Hematopoietic multipotent progenitor cell treated with erythropoietin and hydrocortisone succinate and interleukin-3 and kit ligand, for 8 days (in vitro differentiated cells): Measurements from ENCODE around the gene PYGM.

Source experiments
- DNase-seq: peaks from one replicate; pipeline ENCODE4 v3.0.0-alpha.2; 2015

PYGM gene

DNA sequence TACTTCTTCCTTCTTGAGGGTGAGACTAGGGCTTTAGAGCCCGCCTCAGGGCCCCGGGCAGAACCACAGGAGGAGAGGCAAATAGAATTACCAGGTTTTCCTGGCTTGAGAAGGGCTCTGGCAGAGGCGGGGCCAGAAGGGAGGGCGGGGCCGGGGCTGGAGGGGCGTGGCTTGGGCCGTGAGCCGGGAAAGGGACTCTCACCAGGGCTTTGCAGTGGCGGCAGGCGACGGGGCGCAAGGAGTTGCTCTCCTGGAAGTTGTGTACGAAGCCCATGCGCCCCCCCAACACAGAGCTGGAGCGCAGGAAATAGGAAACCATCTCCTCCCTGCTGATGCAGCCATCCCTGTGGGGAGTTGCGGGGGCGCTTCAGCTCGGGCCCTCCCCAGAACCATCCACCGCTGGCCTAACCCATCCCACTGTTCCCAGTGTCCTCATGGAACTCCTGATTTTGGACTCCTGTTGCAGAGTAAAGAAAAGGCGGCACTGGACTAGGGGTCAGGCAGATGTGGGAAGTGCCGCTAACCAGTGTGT lies 29.9 kb downstream of the PYGM start:
- DNase-seq = no peak

DNA sequence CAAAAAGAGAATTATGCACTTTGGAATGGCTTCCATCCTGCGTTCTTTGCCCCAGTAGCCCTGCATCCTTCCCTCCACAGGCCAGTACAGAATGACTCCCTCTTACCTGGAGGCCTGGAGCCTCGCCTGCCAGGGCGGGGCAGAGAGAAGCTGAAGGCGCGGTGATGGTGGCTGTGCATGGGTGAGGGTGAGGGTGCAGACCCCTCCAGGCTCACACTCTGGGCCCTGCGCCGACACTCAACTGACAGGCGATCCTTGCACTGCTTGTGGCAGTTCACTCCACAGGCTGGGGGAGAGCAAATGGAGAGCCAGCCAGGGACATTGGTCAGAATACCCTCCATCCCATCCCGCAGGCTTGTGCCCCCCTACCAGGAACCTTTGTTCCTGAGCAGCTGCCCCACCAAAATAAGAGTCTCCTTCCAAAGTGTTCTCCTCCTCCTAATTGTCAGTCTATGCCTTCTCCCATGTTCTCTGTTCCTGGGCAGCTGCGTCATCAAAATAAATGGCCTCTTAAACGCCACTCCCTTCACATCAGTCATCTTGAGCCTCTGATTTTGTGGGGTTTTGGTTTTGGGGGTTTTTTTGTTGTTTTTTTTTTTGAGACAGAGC lies 30.9 kb downstream of the PYGM start:
- no peak for DNase-seq

DNA sequence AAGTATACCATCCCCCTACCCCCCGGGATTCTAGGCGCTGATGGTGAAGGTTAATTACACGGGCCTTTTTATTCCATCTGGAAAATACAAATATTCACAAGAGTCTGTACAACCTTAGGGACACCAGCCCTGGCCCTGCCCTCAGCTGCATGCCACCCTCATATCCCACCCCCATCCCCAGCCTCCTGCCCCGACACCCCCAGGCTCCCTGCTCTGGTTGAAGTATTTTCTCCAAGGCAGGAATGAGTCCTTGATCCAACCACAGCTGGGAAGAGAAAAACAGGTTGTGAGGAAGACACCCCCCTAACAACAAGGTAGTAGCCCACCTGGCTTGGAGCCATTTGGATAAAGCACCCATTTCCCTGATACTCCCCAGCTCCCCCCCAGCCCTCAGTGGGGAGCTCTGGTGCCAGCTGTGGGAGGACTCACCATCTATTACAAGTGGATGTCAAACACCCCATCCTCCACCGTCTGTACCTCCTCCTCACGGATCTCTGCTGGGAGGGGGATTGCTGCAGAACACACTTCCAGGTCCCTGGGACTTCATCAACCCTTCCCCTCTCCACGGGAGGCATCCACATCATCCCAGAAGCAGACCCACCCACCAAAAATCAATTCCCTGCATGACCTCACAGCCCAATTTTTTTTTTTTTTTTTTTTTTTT lies 32.8 kb downstream of the PYGM start:
- DNase-seq = no peak

DNA sequence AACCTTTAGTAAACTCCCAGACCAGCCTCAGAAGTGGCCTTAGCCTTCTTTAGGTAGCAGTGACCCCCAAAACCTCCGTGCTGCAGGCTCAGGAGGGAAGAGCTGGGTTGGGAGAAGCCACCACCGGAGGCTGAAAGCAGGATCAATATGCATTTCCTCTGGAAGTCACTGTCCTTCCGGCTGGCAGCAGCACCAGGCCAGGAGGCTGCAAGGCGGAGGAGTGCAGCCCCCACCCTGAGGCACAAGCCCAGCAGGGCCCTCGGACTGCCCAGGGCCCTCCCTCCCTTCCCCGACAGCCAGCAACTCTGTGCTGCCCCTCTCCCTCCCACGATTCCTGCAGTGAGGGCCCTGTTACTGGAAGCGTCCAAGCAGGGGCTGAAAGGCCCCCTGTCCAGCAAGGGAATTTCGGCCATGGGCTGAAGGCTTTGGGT lies 33.5 kb downstream of the PYGM start:
- no peak for DNase-seq

DNA sequence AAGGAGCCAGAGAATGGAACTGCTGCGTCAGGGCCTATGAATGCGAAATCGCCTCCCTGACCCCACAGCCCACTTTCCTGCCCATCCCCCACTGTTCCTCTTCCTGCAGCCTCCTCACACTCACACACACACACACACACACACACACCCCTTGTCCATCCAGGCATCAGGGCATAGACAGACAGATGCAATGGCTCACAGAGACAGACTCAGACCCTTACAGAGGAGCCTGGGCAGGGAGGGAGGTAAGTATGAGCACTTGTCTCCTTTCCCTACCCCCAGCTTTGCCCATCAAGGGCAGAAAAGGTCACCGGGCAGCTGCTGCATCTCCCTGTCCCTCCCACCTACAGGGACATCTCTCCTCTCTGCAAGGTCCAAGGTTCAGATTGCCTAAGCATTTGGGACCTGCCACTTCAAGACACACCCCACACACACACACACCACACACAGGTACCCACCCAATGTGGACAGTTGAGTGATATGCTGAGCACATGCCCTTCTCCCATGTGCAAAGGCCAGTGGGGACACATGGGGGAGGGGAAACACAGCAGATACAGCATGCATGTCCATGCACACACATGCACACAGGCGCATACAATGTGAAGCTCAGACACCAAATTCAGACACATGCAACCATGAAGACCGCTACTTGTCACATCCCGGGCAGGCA lies 34.8 kb downstream of the PYGM start:
- no peak for DNase-seq

DNA sequence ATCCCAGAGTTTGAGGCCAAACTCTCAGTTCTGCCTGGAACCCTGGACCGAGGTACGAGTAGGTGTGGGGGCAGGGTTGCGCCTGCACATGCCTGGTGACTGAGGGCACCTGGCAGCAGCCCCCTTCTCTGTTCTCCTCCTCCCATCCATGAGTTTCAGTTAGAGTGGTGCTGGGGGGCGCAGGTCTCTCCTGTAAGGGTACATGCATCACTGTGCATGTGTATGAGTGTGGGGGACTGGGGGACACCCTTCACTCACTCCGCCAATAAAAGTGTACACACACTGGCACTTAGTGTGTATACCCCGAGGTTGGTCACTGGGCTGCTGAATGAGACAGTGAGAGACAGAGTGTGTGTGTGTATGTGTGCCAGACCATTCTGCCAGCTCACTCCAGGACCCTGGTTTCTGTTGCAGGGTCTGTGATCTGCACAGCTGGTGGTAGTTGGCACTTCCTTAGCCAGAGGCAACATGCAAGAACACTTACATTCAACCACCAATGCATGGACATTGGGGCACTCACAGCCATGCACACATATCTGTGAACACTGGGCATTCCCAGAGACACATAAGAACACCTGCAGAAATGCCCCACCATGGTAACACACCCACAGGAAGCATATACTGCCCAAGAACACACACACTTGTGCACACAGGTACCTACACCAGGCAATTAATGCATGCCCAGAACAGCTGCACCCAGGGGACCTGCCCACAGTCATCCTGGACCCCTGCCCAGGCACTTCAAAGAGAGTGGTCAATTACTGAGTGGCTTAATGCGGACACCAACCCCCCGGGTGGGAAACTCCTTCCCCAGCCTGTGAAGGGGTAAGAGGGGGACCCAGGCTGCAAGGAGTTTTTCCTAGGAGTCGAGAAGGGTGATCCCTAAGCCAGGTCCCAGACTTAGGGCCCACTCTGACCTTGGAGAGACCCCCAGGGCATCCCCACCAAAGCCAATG lies 35.6 kb downstream of the PYGM start:
- no peak for DNase-seq

DNA sequence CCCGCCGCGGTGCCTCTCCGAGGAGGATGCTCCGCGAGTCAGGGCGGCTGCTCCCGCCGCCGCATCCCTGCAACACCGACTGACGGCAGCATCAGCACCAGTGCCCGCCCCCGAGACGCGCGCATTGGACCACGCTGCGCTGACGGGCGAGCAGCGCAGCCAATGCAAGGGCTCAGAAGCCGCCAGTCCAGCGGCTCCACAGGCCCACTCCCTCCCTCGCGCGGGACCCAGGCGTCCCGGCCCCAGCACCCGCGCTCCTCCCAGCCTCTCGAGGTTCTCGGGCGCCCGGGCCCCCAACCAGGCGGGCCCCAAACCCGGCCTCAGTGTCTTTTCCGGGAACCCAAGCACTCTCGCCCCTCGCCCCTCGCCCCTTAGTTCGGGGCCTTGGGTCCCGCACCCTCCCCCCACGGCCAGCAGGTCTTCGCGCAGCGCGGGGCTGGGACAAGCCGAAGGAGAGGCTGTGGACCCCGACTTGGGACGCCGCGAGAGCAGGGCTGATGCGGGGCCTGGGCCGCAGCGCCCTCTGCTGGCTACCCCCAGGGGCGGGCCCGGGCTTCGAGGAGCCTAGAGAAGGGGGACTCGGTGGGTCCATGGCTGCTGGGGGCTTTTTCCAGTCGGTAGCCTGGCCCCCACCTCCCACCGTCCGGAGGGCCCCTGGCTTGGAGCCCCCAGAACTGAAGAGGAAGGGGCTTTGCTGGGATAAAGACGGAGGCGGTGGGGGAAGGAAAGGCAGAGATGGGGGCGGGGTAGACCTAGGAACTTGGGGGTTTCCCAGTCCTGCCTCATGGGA lies 36.5 kb downstream of the PYGM start, which contains the start of gene NRXN2:
TSS of gene NRXN2 (minus strand) at position 81 of the 790 bp plus-strand sequence. CDS start 9,498 bp downstream, outside the sequence.
- peak; percentile 67 for DNase-seq

DNA sequence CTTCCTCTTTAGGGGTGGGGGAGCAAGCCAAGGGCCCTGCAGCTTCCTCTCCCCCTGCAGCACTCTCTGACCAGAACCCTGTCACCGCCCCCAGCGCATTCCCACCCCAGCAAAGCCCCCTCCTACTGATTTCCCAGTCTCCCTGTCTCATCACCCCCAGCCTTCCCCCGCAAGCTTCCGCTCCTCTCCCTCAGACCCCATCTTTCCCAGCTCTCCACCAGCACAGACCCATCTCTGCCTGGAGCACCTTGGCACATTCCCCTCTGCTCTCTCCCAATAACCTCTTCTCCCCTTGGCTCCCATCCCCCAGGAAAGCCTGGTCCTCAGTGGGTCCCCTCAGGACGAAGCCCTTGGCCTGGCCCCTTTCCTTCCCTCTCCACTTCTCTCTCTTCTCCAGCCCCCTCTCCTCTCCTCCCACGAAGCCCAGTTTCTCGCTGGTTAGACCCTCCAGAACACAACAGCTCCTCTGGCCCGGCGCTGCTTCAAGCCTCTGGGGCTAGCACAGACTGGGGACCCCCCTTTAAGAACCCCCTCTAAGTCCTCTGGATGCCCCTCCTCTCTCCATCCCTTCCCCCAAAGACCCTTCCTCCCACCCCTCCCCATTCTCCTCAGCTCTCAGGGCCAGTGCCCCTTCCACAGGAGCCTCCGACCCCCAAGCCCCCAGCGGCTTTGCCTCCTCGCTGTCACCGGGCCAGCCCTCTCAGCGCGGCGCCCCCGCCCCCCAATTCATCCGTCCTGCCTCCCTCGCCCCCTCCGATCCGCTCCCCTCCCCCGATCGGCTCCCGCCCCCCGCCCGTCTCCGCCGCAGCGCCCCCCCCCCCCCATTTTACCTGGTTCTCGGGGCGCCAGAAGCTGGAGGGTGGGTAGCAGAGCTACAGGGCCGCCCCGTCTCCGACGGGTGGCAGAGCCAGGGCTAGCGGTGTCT lies 37.4 kb downstream of the PYGM start:
- DNase-seq = no peak

DNA sequence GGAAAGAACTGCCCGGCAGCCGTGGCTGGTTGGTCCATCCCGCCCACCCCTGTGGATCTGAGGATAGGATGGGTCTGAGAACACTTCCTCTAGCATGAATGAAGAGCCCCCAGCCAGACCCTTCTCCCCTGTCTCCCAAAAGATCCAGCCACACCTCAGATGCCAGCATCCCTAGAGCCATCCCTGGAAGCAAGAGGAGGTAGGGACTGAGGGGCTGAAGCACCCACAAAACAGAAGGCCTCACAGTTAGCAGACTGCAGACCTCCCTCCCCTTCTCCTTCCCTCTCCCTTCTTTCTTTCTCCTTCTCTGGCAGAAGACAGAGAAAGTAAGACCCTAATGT lies 38.4 kb downstream of the PYGM start:
- no peak for DNase-seq

DNA sequence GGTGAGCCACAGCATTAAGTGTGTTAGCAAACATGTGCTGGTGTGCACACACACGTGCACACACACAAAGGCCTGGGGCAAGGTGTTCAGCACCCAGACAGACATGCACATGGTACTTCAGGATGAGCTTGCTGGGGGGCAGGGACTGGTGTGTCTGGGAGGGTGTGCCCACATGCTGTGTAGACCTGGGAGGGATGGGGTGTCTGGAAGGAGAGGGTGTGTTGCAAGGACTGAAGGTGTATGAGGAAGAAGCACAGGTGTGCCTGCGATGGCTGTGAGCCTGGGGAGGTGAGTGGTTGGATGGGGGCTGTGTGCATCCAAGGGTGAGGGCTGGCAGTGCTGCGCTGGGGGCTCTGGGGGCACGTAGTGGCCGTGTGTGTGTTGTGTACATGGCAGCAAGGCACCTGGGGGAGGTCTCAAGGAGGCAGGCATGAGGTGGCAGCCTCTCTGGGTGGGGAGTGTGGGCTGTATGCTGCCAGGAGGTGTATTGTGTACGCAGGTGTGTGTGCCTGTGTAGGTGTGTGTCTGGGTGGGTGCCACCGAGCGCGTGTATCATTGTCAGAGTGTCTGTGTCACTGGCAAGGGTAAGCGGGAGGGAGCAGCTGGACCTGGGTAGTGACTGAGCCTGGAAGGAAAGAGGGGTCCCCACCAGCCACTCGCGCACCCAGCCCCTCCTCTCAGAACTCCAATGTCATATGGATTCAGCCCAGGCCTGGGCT lies 39.0 kb downstream of the PYGM start:
- no peak for DNase-seq

DNA sequence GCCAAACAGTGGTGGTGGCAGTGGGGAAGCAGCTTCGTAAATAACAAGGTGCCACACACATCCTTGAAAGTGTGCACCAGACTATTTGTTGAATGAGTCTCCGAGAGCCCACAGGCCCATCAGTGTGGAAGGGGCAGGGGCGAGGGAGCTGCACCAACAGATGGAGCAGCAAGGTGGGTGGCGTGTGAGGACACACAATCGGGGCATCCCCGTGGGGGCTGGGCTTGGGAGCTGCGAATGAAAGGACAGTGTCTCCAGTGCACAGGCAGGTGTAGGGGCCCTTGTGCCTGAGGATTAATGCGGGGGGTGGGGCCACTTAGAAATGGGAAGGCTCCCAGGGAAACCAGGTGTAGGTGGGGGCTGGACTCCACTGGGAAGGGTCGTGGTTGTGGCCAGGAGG lies 39.6 kb downstream of the PYGM start:
- no peak for DNase-seq

DNA sequence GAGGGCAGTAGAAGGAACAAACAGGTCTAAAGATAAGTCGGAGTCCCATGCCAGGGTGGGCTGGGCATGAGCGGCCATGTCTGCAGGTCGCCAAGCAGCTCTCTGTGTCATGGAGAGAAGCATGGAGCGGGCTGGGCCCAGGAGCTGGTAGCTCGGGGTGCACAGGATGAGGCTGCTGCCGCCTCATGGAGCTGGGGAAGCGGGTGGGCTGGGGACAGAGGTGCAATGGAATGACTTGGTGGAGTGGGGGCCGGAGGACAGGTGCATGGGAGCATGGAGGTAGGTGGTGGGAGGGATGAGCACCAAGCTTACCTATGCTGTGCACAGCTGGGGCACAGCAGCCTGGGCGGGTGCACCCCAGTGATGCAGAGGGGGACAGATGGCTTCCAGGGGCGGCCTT lies 40.4 kb downstream of the PYGM start:
- DNase-seq = no peak

DNA sequence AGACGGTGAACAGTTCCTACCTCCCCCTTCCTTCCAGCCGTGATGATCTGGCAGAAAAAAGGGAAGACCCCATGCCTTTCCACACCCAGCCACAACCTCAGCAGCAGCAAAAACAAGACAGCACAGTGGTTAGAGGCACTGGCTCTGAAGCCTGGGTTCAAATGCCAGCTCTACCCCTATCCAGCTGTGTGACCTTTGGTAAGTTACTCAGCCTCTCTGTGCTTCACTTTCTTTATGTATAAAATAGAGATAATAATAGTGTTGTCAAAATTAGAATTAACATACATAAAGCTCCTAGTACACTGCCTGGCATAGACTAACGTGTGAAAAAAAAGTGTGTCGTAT lies 41.0 kb downstream of the PYGM start:
- no peak for DNase-seq

DNA sequence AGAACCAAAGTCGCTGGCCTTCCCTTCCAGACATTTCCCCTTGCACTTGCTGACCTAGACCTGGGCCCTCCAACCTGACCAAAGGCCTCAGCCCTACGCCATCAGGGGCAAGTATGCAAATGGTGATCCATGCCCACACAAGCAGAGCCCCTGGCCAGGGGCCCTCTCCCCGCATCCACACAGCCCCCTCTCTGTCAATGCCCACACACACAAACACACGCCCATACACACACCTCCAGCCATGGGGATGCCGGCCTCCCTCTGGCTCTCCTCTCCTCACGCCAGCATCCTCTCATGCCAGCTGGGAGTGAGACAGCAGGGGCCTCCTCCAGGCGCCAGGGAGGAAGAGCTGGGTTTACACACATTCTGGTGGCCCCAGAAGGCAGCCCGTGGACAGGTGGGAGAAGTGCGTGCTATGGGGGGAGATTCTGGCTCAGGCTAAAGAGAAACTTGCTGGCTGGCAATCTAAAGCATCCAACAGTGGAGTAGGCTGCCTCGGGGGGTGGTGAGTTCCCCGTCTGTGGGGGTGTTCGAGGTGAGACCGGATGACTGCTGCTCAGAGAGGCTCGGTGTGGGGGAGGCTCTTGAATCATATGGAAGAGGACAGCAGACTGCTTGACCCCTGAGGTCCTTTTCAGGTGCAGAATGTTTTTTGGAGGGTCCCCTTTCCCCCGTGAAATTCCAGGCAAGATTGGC lies 41.5 kb downstream of the PYGM start:
- no peak for DNase-seq

DNA sequence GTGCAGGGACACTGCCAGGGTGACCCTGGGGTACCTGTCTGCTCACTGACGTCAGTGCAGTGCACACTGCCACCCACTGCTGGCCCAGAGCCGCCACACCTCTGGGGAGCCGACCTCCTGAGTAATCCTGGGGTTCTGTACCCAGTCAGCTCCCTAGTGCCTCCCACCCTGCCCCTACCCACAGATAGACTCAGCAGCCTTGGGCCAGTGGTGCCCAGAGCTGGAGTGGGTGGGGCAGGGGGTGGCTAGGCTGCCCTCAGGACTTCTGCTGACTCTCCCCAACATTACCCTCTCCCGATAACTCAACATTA lies 42.6 kb downstream of the PYGM start:
- DNase-seq = no peak

DNA sequence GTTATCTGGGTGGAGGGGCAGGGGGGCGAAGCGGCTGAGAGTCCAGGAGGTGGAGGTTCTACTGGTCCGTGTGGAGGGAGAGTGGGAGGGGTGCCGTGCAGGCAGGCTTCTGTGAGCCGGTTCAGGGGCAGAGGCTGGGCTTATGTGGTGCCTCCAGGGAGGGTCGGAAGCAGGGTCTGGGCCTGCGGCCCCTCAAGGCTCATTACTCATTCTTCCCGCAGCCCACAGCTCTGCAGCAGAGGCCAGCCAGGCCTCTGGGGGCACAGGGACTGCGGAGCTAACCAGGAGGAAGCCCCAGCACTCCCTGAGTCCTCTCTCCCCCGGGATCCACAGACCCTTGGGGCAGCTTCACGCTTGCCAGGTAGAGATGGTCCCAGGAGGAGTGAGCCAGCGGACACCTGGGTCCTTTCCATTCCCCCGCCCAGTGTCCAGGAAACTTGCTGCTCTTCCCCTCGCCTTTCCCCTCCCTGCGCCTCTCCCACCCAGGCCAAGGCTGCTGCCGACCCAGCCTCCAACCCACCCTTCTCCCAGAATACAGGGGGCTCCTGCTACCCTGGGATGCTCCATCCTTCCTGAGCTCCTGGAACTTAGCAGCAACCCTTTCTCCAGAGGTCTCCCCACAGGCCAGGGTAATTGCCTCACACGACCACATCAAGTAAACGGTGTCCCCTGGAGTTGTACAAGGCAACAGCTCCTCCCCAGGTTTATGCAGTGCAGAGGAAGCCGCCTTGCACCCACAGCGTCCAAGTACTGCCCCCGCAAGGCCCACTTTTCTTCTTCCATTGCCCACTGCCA lies 43.1 kb downstream of the PYGM start:
- DNase-seq = no peak

DNA sequence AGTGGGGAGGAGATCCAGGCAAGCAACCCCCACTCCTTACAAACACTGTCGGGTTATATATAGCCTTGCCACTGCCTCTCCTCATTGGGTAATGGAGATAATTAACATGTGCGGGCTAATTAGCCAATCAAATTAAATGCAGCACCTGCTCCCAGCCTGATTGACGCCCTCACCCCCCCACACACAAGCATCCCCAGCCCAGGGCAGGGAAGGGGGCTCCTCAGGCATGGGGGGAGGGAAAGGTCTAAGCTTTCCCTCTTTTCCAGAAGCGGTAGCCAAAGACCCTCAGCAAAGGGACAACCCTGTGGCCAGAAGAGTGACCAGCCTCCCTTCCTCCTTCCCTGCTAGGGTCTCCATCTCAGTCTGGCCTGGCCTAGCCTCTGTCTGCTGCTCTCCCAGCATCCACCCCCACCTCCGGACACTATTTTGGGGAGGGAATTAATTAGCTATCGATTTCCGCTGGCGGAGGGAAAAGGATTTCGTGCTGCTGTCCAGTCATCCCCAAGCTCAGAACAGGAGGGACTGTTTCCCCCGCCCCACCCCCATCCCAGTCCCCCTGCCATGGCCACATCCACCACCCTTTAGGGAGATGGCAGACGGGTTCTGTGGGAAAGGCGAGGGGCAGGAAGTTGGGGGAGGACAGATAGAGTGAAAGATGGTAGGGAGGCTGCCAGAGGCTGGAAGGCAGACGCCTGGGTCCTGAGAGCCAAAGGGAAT lies 43.9 kb downstream of the PYGM start:
- DNase-seq = no peak

DNA sequence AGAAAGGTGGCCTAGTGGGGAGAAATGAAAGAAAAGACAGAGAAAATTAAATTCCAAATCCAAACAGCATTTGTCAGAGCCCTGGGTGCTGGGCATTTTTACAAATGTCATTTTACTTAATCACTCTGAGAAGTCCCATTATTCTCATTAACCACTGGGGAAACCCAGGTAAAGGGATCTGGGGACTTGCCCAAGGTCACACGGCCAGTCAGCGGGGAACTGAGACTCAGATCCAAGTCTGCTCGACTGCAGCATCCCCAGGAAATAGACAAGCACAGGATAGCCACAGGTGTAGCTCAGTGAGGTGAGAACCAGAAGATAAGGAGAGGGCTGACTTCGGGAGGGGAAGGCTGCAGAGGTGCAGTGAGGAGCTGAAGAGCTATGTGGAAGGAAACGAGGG lies 44.7 kb downstream of the PYGM start:
- DNase-seq = no peak
